ENCODE measurements around the gene STPG4.

The STPG4 gene

DNA sequence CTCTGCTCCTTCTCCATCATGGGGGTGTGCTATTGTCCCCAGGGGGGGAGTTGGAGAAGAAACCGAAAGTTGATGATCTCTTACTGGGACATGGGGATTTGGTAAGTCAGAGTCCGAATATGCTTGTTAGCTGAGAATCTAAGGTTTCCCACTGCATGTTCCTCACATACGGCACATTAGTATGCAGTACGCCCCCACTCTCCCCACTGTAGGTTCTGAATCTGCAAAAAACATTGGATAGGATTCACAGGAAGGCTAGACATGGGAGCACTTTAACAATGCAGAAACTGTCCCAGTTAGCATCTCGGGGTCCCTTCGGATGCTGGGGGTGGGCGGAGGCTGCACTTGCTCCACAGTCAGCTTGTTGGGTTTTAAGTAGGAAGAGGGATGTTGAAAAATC, 102.3 kb downstream of the STPG4 start:
- DNase-seq (ENCODE audit: low read depth): no peak

DNA sequence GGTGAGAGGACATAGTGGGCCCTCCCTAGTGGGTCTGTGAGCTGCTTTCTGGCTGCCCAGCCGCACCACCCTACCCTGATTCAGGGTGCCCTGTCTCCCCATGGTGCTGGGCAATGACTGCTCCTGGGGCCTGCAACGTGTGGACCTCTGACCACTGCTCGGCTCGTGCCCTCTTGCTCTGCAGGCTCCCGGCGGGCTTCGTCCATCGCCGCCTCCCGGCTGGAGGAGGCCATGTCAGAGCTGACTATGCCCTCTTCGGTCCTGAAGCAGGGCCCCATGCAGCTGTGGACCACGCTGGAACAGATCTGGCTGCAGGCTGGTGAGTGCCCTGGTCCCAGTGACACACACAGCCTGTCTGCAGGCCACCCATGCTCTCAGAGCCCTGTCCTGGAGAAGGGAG, 103.5 kb downstream of the STPG4 start:
- no peak for DNase-seq (ENCODE audit: low read depth)

DNA sequence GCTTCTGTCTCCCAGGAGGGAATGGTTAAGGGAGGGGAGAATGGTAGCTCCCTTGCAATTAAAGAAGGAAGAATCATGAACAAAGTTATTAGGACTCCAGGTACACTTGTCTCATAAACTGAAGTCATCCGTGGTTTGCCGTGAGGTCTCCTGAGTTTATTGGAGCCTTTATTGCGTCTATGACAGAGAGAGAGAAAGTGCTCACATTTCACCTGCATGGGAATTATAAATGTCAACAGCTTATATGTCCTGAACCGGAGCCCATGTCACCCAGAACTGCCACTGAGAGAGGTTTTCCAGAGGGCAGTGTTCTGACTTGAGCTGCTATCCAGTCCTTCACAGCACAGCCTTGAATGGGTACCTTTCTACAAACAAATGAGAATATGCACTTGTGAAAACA, 104.3 kb downstream of the STPG4 start:
- DNase-seq (ENCODE audit: low read depth): no peak

DNA sequence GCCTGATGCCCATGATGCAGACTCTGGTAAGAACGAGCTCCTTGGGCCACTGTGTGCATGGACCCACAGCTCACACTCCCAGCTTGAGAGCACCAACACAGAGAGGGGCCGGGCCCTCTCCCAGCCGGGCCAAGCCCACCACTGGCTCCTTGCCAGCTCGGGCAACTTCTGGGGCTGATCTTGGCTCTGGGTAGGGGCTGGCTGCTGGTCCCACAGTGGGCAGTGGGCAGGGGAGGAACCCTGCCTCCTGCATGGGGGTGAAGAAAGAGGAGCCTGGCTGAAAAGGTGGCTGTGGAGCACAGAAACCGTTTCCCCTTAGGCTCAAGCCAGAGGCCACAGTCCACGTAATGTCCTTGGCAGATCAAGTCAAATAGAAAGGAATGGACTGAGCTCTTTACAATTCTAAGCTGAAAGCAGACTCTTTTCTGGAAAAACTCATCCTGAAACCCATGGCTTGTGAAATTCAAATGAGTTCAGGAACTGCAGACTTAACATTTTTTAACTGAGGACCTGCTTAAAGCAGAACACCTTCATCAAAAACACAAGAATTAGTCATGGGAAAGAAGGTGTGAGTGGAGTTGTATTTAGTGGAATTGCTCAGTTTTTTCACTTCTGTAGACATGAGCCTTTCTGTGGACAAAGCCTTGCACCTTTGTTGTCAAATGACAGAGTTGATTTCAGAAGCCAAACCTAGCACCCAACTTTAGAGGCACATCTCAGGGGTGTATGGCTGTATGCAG, 104.9 kb downstream of the STPG4 start:
- DNase-seq (ENCODE audit: low read depth): no peak

DNA sequence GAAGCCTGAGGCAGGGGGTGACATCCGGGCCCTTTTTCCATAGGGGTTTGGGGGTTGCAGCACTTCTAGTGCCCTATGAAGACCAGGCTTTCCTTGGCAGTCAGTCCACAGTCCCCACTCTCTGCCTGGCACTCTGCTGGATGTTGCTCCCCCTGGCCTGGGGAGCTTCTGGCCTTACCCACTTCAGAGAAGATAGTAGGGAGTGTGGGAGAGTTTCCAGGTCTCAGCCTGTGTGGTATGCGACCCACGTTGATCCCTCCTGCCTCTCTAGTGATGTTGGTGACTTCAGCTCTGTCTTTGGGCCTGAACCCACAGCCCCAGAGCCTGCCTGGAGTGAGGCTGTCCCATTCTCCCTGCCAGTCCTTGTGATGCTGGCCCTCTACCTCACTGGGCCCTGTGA, 105.6 kb downstream of the STPG4 start:
- no peak for DNase-seq (ENCODE audit: low read depth)

DNA sequence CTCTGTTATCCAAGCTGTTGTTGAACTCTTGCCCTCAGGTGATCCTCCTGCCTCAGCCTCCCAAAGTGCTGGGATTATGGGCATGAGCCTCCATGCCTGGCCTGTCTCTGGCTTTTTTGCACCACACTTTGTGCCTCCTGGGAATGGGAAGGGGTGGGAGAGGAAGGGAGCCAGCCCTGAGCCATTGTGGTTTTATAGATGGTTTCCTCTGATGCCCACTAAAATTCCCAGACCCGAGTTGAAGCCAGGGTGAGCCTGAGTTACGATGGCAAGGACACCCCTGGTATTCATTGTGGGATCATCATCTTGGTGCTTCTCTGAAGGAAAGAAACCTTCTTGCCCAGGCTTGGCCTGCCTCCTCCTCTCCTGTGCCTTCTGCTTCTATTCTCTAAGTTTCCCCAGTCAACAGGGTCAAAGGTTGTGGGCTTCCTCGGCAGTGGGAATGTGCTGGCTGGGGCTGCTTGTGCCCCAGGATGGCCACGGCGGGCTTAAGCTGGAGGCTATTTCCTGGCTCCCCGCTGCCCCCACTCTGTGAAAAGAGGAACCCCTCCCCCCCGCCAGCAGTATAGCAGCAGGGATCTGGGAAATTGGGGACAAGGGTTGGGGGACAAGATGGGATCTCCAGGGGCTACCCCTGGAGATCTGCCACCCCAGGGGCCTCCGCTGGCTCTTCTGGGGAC, 106.2 kb downstream of the STPG4 start:
- no peak for DNase-seq (ENCODE audit: low read depth)

DNA sequence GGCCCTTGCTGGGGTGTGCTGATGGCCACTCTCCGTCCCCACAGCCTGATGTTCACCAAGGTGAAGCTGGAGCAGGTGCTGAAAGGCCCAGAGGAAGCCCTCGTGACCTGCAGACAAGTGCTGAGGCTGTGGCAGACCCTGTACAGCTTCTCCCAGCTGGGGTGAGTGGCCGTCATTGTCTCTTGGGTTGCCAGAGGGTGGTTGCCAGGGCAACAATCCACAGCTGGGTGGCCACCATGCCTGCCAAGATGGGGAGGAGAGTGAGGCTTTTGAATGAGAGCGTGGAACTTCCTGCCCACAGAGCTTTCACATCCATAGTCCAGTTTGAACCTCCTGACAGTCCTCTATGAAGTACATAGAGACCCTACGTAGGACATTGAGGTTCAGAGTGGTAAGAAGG, 108.8 kb downstream of the STPG4 start:
- no peak for DNase-seq (ENCODE audit: low read depth)

DNA sequence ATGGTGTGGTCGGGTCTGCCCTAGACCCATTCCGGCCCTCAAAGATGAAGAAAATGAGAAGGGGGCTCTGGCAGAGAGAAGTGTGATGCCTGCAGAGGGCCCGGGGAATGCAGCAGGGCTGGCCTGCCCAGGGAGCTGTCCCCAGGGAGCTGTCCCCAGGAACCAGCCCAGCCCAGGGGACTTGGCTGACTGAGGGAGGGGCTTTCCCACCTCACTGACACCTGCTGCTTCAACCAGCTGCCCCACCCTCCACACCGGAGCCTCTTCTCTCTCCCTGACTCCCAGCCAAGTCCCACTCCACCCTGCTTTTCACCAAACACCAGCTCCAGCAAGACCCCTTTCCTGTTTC, 111.2 kb downstream of the STPG4 start:
- no peak for DNase-seq (ENCODE audit: low read depth)

DNA sequence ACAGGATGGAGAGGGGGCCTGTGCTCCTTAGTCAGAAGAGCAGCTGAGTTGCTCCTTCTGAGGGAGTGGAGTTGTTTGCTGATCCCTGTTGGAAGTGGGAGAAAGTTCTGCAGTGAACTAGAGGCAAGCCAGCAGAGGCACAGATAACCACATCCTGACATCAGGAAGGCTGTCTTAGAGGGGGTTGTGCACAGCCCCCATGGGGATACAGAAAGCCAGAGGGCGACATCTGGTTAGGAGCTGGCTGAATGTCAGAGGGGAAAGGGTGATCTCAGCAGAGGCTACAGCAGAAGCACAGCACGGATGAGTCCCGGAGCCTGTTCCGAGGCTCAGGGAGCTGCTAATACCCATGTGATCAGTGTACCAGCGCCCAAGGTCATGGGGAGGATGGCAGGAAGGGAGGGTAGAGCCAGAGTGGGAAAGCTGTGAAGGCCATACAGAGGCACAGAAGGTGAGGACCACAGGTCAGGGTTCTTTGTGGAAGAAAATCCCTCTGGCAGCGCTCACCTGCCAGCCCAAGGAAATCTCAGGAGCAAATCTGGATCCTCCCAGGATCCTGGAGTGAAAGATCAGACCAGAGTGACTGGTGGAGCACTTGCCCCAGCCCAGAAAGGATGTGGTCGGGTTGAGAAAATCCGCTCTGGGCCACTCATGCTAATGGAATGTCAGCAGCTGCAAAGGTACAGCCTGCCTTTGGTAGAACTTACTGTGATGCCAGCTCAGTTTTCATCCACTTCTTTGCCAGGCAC, 111.8 kb downstream of the STPG4 start:
- DNase-seq (ENCODE audit: low read depth): no peak

DNA sequence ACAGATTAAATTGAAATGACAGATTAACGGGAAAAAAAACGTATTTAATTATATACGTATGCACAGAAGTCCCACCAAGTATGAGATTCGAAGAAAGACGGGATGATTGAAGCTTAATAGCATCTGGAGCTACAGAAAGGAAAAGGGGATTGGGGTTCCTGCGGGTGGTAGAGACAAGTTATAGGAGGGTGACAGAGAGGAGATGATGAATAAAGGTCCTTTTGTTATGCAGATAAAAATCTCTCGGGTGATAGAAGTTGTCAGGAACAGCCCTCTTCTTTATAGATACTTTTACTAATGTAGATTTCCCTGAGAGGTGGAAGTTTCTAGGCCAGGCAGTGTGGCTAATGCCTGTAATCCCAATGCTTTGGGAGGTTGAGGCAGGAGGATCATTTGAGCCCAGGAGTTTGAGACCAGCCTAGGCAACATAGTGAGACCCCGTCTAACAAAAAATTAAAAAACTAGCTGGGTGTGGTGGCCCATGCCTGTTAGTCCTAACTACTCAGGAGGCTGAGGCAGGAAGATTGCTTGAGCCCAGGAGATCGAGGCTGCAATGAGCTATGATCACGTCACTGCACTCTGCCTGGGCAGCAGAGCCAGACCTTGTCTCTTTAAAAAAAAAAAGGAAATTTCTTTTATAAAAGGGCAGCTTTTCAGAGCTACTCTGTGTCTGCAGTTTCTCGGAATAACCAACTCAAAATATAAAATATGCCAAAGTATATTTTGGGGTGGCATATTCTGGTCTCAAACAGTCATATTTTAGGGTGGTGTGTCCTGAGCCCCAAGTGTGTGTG, 113.0 kb downstream of the STPG4 start:
- DNase-seq (ENCODE audit: low read depth): no peak

DNA sequence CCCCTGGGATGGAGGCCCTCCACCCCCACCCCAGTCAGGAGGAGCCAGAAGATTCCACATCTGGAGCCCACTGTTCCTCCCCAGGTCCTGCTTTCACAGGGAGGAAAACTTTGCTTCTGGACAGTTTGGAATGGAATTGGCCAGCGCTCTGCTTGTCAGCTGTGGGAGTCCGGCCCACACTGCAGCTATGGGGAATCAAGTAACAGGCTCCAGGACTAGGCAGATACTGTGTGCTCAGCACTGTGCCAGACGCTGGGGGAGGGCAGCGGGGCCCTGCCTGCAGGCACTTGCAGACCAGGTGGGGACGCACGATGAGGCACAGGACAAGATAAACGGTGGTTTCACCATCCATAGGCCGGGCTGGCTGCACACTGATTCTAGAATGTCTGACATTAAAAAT, 114.0 kb downstream of the STPG4 start:
- DNase-seq (ENCODE audit: low read depth): no peak

DNA sequence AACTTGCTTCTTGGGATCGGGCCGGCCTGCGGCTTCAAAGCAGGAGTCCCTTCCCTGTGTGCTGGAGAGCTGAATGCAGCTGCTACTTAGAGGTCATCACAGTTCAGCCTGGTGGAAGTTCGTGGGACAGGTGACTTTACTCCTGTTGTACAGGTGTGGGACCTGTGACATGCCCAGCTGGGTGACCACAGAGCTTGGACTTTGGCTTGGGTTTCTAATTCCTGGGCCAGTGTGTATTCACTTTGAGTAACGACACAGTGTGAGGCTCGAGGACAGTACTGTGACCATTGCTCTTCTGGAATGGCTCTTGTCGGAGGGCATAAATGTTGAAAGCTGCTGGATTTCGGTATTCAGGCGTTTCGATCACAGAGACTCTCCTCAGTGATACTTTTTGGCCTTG, 114.5 kb downstream of the STPG4 start:
- DNase-seq (ENCODE audit: low read depth): no peak

DNA sequence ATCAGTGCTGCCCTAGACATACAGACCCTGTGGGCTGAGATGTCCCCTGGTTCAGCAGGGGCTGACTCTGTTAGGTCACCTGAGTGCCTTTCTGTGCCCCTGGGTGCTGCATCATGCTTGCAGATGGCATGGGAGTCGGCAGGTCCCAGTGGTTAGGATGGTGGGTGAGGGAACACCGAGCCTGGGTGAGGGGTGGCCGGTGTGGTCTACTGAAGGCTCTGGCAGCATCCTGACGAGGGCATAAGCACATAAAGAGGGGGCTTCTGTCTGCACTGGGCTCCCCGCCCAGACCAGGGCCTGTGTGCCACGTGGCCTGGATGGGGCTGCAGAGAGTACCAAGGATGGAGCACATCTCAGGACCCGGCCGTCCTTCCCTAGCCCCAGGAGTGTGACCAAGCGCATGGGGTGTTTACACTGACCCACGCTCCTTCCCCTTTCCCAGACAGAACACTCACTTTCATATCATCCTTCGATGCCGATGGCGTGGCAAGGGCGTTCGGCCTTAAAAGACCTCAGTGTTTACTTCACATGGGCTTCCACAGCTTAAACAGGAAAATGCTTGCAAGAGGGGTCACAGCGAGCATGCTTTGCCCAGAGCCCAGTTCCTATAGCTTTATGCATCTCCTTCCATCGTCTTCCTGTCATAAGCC, 115.1 kb downstream of the STPG4 start:
- DNase-seq (ENCODE audit: low read depth): no peak

DNA sequence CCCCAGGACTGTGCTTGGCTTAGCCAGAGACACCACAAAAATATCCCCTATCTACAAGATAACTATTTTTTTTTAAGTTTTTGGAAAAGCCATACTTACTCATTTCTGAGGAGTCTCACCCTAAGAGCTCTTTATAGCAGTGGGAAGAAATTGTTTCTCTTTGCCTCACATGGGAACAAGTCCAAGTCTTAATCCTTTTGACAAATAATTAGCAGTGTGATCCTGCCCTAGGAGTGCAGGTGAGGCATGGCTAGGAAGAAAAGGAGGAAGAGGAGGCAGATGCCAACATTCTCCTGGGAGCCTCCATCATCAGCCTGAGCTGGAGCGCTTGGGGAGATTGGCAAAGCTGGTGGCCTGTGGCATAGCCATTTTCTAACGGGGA, 115.6 kb downstream of the STPG4 start:
- no peak for DNase-seq (ENCODE audit: low read depth)

DNA sequence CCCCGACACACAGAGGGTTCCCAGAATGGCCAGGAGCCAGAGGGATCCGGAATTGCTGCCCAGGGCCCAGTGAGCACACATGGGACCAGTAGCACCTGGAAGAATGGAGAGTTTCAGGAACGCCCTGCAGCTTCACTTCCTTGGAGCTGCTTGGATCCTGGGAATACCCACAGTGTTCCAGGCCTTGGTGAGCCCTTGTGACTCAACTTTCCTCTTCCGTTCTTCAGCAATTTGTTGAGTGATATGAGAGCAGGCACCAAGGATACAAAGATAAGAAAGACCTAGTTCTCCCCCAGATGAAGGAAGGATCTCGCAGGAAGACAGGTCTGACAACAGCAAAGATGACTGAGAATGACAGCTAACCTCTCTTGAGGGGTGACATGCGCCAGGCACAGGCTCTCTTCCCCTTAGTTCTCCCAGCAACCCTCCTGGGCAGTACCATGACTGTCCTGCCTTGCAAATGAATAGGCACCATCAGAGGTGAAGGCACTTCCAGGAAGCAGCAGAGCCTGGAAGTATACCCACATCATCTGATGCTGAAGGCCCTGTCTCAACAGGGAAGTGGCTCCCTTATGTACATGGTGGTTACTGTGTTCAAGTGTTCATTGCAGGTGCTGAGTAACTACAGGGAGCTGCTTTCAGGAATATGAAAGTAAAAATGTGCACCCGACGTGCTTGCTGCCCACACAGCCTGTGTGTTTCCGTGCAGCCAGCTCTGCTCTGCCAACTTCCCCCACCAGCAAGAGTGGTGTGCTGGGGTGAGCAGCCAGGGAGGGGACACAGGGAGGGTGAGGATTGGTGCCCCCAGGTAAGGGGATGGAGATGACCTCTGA, 116.2 kb downstream of the STPG4 start:
- no peak for DNase-seq (ENCODE audit: low read depth)

DNA sequence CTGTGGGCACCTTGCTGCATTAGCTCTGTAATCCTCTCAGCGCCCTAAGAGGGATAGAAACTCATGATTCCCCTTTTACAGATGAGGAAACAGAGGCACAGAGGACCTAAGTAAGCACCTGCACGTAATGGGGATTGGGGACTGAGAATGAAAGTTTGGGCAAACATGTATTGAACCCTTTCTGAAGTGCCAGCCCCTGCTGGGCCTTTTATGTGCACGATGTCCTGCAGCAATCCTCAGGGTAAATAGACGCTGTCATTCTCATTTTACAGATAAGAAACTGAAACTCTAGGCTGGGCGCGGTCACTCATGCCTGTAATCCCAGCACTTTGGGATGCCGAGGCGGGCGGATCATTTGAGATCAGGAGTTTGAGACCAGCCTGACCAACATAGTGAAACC, 117.4 kb downstream of the STPG4 start:
- DNase-seq (ENCODE audit: low read depth): no peak

All from stimulated activated CD8-positive, alpha-beta memory T cell treated with anti-CD3 and anti-CD28 coated beads, Interleukin-12 subunit alpha, Interleukin-12 subunit beta, amount 100 ng/mL, for 4 hours (primary cell).